ENCODE measurements around the gene SPI1.

The SPI1 gene

DNA sequence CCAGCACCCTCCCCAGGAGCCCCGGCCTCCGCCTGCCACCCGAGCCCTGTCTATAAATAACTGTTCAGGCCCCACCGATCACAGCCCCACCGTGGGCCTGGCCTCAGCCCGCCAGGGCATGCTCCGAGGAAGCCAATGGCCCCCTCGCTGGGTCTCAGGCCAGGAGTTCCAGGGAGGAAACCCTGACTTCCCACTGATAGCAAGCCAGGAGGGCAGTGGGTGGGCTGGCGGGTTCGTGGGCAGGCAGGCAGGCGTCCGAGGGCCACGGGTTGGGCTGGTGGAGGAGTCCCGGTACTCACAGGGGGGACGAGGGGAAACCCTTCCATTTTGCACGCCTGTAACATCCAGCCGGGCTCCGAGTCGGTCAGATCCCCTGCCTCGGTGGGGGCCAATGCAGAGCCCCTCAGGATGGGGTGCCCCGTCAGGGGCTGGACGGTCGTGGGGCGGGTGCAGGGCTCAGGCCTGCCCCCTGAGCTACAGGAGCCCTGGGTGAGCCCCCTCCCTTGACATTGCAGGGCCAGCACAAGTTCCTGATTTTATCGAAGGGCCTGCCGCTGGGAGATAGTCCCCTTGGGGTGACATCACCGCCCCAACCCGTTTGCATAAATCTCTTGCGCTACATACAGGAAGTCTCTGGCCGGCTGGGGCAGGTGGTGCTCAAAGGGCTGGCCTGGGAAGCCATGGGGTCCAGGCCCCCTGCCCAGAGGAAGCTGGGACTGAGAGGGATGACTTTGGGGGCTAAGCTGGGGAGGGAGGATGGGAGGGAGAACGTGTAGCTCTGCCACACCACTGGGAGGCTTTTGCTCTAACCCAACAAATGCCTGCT, at the start of gene SPI1:
Gene SPI1 (minus strand): TSS at position 538 of the 826 bp plus-strand sequence. CDS start 194 bp downstream, at position 344.
- no peak for DNase-seq

DNA sequence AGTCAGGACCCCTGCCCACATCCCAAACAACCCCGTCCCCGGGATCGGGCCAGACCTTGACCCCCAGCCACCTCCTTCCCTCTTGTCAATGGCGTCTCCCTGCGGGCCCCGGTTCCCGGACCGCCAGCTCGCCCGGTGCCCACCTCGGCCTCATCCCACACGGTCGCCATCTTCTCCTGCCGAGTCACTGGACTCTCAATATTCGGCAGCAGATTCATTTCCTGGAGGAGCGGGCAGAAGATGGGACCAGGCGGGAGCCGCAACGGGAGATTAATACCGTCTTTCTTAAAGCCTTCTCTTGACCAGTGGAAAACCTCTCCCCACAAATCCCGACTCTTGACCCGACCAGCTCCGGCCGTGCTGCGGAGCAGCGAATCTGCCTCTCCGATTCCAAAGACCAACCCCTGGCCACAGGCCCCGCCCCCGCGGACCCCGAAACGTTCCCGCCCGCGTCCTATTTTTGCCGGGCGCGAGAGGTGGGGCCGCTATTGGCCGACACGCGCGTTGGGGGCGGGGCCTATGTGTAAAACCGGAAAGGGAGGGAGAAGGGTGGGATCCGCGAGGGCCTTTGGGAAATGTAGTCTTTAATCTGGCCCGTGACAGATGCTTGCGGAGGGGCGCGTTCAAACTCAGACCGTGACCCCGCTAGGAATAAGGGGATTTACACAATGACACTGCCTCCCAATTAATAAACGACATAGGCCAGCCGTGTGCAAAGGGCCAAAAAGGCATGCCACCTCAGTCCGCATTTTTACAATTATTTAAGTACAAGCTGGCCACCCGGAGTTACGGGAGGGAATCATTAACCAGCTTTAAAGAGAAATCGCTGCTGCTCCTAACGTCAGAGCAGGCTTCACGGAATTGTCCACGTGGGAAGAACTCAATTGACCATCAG, 48.0 kb upstream of the SPI1 start, which contains the start of gene PSMC3:
Gene PSMC3 (minus strand): TSS at position 378 of the 895 bp plus-strand sequence. CDS start 160 bp downstream, at position 218.
- DNase-seq, result peak; percentile 100

DNA sequence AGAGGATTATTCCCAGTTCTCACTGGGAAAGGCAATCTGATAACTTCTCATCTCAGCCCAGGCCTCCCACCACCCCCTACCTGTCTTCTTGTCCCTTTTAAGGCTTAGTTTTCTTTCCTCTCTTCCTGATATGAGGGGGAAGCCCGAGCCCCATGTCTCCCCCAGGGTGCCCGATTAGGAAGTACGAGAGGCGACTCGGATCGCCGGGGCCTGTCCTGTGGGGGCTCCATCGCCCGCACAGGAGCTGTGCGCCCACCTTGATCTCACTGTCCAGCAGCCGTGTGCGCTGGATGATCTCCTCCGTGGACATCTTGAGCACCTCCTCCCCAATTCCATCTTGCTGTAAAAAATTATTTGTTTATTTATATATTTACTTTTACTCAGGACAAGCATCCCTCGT, 47.3 kb upstream of the SPI1 start:
- no peak for DNase-seq

DNA sequence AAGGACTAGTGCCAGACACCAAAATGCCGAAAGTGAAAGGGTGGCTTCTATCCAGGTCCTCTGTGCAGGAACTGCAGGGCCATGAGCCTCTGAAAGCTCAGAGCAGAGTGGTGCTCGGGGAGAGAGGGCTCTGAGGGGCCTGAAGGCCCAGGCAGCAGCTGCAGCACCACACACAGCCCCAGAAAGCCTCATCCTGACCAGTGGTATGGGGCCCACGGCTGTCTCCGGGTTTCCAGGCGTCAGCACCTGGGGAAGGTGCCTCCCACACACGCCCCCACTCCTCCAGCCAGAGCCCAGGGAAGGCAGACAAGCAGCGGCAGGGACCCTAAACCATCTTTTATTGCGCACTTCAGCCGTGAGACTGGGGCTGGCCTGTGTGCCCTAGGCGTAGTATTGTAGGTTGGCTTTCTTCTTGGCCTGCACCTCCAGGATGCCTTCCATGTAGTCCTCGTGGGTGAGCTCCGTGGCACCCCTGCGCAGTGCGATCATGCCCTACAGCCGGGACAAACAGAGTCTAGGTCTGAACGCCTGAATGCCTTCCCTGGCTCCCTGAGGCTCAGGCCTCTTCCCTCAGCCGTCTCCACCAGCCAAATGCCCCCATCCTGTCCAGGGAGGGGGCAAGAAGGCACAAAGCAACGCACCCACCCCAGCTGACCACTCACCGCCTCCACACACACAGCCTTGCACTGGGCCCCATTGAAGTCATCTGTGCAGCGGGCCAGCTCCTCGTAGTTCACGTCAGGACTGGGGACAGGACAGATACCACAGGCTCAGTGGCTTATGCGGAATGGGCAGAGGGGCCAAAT, 40.3 kb upstream of the SPI1 start:
- DNase-seq, result no peak

DNA sequence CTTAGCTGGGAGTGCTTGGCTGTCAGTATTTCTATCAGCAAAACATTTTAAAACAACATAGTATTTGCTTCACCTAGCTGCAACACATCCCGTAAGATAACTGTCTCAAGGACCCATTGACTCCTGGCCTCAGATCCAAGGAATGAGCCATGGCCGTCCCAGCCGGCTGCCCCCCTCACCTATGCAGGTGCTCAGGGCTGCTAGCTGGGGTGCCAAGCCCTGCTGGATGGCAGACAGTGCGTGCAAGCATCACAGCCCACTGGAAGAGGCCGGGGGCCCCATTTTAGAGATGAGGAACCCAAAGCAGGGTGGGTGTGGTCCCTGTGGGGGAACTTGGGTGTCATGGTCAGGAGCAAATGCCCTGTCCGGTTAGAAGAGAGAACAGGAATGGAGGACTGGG, 39.4 kb upstream of the SPI1 start:
- no peak for DNase-seq

DNA sequence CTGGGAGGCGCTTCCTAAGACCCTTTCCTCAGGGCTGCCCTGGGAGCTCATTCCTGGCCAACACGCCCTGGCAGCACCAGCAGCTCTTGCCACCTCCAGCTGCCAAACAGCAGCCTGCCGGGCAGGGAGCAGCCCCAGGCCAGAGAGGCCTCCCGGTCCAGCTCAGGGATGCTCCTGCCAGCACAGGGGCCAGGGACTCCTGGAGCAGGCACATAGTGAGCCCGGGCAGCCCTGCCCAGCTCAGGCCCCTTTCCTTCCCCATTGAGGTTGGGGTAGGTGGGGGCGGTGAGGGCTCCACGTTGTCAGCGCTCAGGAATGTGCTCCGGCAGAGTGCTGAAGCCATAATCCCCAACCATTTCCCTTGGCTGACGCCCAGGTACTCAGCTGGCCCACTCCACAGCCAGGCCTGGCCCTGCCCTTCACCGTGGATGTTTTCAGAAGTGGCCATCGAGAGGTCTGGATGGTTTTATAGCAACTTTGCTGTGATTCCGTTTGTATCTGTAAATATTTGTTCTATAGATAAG, 37.7 kb upstream of the SPI1 start:
- no peak for DNase-seq

DNA sequence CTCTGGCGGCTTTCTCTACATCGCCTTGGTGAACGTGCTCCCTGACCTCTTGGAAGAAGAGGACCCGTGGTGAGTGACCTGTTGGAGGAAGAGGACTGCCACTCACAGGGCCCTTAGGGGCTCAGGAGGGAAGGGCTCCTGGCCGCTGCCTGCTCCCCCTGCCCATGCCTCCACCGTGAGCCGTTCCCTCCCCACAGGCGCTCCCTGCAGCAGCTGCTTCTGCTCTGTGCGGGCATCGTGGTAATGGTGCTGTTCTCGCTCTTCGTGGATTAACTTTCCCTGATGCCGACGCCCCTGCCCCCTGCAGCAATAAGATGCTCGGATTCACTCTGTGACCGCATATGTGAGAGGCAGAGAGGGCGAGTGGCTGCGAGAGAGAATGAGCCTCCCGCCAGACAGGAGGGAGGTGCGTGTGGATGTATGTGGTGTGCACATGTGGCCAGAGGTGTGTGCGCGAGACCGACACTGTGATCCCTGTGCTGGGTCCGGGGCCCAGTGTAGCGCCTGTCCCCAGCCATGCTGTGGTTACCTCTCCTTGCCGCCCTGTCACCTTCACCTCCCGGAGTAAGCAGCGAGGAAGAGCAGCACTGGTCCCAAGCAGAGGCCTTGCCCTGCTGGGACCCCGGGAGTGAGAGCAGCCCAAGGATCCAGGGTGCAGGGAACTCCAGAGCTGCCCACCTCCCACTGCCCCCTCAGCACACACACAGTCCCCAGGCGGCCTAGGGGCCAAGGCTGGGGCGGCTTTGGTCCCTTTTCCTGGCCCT, 36.9 kb upstream of the SPI1 start:
- DNase-seq, result no peak

DNA sequence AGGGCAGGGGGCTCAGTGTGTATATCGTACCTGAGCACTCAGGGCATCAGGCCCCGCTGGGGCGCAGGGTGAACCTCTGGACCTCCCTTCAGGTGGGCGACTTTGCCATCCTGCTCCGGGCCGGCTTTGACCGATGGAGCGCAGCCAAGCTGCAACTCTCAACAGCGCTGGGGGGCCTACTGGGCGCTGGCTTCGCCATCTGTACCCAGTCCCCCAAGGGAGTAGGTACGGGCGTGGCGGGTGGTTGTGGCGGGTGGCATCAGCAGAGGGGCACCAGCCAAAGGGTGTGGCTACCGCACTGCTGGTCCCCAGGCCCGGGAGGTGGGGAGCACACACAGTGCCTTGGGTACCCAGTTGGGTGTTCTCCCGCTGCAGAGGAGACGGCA, 36.3 kb upstream of the SPI1 start:
- no peak for DNase-seq

DNA sequence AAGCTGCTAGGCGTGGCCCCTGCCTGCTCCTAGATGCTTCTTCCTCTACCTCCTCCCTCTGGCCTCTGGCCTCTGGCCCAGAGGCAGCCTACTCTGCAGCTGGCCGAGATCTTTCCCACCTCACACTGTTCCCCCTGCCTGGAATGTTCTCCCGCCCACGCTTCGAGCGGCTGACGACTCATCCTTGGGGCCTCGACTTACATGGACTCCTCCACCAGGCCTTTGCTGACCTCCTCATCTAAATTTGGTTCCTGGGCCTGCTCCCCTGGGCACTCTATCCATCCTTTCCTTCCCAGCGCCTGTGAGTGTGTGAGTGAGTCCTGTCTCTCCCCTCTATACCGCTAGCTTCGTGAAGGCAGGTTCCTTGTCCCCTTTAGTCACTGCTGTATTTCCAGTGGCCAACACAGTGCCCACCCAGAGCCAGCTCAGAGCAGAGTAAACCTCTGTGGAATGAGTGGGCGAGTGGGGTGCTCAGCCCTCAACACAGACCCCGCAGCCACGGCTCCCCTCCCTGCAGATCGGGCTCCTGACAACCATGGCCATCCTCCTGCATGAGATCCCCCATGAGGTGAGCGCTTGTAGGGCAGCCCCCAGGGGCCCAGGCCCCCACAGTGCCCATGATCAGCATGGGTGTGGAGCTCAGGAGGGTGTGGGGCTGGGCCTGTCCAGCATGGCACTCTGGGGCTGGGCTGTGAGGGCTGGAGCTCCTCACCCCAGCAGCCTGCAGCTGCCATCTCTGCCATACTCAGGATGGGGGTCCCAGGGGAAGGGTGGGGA, 35.7 kb upstream of the SPI1 start:
- no peak for DNase-seq

DNA sequence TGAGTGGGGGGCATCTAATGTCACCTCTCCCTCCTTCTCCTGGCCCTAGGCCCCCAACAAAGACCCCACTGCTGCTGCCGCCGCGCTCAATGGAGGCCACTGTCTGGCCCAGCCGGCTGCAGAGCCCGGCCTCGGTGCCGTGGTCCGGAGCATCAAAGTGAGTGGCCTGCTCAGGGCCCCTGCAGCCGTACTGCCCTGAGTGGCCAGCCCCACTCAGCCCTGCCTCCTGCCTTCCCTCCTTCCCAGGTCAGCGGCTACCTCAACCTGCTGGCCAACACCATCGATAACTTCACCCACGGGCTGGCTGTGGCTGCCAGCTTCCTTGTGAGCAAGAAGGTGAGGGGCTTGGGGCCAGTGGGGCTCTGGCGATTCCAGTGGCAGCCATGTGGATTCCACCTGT, 35.0 kb upstream of the SPI1 start:
- no peak for DNase-seq

DNA sequence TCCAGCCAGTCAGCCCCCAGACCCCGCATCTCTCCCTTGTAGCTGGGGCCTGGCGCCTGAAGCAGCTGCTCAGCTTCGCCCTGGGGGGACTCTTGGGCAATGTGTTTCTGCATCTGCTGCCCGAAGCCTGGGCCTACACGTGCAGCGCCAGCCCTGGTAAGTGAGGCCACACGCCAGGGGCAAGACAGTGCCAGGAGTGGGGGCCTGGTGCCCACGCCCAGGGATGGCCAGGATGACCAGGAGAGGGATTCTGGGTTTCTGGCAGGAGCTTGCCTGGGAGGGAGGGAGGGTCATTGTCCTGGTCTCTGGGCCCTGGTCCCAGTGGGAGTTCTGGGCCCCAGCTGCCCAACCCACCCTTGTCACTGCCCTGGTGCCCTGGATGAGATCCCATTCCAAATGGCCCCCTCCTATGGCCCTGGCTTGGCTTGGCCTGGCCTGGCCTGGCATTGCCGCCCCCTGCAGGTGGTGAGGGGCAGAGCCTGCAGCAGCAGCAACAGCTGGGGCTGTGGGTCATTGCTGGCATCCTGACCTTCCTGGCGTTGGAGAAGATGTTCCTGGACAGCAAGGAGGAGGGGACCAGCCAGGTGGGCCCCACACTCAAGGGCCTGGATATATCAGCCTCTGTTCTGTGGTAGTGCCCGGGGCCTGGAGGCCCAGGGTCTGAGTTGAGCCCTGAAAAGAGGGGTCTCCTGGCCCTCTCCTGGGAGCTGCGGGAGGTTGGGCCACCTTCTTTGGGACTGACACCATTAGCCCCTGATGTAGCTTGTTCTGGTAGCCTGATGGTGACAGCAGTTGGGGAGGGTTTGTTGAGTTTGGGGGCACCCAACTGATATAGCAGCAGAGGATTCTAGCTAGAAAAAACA, 33.8 kb upstream of the SPI1 start:
- DNase-seq, result peak; percentile 78

DNA sequence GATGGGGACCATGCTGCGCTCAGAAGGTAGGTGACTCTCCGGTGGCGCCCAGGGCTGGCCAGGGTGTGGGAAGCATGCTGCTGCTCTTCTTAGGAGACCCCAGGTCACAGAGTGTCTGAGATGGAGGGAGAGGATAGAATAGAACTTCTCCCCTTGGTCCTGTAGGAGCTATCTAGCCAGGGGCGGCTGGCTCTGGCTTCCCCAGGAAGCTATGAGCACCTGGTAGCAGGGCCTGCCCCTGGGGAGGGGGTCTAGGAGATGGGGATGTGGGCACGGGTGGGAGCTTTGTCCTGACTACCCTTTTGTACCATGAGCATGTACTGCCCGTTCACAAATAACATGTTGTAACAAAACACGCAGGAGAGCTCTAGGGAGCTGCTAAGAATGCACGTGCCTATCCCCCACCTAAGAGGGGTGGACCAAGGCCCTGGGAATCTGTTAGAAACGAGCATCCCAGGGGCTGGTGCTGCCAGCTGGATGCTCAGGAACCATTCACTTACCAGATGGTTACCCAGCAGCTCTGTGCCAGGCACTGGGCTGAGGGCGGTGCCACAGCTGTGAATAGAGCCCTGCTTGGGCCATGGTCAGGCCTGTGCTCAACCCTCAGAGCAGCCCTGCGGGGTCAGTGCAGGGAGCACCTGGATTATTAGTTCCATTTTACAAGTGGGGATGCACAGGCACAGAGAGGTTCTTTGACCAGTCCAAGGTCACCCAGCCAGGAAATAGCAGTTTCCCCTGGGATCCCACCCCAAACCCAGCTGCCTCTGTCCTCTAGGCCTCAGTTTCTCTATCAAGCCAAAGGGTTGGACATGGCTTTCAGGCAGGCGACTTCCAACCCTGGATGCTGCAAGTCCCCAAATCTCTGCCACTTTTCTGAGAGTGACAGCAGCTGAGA, 32.3 kb upstream of the SPI1 start:
- DNase-seq, result no peak

DNA sequence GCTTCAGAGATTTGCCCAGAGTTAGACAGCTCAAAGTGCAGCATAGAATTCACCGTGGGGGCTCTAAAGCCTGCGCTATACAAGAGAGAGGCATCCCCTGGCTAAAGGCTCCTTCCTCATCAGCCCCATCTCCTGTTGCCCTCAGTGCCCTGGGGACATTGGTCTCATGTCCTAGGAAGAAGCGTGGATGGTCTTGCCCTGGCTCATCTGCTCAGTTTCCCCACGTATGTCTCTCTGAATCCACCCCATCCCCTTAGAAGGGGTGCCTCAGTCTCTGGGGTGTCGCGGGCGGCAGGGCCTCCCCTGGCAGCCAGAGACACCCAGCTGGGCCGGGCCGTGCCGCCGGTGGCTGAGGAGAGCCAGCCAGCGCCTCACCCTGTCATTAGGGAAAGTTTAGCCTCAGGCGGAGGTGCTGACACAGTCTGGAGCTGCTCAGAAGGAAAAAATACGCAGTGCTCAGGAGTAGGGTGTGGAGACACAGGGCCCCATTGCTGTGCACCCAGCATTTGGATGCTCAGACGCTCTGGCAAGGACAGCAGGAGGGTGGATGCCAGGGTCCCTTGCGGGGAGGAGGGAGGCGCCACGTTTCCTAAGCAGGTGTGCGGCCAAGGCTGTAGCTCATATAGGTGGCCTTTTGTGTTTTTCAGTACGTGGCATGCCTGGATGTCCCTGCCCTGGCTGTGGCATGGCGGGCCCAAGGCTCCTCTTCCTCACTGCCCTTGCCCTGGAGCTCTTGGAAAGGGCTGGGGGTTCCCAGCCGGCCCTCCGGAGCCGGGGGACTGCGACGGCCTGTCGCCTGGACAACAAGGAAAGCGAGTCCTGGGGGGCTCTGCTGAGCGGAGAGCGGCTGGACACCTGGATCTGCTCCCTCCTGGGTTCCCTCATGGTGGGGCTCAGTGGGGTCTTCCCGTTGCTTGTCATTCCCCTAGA, 31.4 kb upstream of the SPI1 start:
- no peak for DNase-seq

DNA sequence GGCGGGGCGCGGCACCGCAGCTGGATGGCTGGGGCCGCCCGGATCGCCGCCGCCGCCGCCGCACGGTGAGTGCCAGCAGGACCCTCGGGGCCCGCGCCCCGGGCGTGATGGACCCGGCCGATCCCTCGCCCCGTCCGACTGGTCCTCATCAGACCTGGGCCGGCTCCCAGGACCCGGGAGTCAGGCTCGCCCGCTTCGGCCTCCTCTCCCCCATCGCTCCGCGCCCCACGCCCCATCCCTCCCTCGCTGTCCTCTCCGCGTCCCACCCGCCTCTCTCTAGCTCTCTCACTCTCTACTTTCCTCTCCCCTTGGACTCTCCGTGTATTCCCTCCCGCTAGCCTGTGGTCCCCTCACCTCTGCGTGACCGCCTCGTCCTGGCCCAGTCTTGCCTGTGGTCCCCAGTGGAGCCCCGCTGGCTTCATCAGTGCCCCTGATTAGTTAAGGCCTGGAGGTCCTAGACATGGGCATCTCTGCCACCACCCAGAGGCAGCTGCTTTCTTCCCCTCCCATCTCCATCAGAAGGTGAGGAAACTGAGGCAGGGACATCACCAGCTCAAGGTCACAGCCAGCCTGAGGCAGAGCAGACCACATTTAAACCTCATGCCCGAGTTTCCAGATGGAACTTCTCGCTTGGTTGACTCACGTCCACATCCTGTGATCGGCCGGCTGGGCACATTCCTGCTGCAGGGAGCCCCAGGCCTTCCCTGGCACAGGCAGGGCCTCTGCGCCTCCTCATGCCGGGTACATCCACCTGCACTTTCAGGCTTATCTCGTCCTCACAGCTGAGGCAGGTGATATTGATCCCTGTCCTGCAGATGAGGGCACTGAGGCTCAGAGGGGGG, 30.5 kb upstream of the SPI1 start:
- DNase-seq, result peak; percentile 52

DNA sequence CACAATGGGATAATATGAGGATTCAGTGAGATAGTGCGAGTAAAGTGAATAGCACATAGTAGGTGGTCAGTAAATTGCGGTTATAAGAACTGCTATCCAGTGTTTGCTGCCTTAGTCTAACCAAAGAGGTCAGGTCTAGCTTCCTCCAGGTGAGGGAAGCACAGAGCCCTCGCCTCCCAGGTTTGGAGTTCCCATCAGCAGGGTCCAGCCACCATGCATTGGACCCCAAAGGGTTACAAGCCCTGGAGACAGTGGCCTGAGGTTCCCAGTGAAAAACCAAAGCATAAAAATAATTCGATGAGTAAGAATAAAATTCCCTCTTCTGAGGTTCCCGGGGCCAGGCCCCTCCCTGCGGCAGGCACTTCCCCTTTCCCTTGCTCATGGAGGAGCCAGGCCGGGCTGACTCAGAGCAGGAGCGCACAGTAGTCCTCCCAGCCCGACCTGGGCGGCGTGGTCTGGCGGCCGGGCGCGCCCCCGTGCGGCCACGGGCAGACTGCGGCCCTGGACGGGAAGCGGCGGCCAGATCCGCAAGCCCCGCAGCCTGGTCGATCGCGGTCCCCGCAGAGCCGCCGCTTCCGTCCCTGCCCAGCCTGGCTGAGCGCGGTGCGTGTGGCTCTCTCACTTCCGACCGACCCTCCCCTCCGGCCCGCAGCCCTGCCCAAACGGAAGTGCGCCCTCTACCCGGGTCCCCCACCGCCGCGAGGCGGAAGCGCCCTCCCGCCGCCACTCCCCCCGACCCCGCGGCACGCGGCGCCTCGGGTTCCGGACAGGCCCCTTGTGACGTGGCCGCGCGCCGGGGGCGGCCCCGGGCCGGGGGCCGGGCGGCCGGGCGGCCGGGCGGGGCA, 29.6 kb upstream of the SPI1 start, which contains the start of gene SLC39A13:
Gene SLC39A13 (plus strand): TSS at position 845 of the 845 bp plus-strand sequence. CDS start 1,505 bp downstream, outside the sequence.
- DNase-seq, result peak; percentile 94

Data from stimulated activated CD8-positive, alpha-beta memory T cell treated with anti-CD3 and anti-CD28 coated beads, Interleukin-4, amount 100 ng/mL, for 48 hours (primary cell).